ENCODE results near the gene XKR3.
"Not testable (repeated sequence)": the region's sequence is repeated elsewhere in the genome, so short reads cannot be mapped to it uniquely, and the experiment has no call there.

XKR3 gene

DNA sequence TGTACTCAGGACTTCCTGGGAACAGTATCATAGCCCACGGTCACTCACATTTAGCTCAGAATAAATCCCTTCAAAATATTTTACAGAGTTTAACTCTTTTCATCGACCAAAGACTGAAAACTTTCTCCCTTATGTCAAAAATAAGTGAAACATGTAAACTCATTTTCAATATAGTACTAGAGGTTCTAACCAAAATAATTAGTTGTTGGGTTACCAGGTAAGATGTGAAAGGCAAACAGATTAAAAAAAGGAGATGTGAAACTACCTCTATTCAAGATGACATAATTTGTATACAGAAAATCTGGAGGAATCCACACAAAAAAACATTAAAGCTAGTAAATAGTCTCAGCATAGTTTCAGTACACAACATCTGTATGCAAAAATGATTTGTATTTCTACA is 20.3 kb downstream of the XKR3 start:
- no peak for DNase-seq (ENCODE audit: low read depth)

DNA sequence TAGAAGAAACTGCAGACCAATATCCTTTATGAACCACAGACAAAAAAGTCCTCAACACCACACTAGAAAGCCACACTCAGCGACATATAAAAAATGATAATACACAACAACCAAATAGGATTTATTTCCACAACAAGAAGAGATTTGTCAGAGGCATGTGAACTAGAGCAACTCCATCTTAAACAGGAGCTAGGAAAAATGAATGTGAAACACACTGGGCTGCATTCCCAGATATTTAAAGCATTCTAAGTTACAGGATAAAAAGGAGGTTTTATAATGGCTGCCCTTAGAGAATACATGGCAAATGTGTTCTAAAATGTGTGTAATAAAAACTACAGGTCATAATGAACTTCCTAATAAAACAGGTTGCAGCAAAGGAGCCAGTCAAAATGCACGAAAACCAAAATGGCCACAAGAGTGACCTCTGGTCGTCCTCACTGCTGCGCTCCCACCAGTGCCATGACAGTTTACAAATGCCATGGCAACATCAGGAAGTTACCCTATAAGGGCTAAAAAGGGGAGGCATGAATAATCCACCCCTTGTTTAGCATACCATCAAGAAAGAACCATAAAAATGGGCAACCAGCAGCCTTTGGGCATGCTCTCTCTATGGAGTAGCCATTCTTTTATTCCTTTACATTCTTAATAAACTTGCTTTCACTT is 21.8 kb downstream of the XKR3 start:
- no peak for DNase-seq (ENCODE audit: low read depth)

DNA sequence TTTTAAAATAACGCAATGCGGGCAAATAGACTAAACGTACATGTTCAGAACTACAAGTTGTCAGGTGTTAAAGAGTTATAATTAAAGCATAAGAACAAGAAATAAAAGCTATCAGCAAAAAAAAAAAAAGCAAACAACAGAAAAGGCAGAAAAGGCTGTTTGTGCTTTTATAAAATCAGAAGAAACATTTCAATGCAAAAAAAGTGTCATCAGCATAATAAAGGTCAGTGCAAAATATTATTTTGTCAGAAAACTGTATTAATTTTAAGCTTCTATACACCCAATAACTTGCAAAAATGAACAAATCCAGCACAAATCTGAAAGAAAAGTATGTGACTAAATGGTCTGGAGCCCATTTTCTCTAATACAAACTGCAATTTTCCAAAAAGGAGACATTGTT is 23.6 kb downstream of the XKR3 start:
- no peak for DNase-seq (ENCODE audit: low read depth)

DNA sequence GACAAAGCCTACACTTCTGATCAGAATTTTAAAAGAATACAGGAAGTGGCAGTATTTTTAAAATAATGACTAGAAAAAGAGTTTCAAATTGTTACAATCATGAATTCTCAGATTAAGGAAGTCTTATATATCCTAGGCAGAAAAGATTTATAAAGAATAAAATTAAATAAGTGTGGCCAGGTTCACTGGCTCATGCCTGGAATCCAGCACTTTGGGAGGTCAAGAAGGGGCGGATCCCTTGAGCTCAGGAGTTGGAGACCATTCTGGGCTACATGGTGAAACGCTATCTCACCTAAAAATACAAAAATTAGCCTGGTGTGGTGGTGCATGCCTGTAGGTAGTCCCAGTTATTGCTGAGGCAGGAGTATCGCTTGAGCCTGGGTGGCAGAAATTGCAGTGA is 24.1 kb downstream of the XKR3 start:
- DNase-seq (ENCODE audit: low read depth): no peak

DNA sequence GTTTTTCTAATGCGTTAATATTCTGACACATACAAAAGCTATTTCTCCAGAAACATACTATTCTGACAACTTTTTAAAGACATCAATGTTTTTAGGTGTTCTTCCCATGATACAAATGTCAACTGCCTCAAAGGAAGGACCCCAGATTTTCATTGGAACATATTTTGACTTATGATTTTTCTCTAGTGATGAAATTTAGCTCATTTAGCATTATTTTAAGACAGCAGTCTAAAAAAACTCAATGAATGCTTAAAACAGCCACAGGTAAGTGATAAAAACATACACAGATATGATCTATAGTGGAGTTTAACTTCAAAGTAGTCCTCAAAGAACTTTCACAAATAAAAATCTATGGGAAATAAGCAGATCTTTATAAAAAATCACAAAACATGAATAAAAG is 24.9 kb downstream of the XKR3 start:
- DNase-seq (ENCODE audit: low read depth): no peak

DNA sequence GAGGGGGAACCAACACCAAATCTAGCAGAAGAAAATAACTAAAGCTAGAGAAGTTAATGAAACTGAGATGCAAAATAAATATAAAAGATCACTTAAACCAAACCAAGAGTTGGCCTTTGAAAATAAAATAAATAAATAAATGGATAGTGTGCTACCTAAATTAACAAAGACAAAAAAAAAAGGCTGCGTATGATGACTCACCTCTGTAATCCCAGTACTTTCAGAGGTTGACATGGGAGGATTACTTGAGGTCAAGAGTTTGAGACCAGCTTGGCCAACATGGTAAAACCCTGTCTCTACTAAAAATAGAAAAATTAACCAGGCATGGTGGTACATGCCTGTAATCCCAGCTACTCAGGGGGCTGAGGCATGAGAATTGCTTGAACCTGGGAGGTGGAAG is 29.7 kb downstream of the XKR3 start:
- not testable (repeated sequence) for DNase-seq (ENCODE audit: low read depth)

DNA sequence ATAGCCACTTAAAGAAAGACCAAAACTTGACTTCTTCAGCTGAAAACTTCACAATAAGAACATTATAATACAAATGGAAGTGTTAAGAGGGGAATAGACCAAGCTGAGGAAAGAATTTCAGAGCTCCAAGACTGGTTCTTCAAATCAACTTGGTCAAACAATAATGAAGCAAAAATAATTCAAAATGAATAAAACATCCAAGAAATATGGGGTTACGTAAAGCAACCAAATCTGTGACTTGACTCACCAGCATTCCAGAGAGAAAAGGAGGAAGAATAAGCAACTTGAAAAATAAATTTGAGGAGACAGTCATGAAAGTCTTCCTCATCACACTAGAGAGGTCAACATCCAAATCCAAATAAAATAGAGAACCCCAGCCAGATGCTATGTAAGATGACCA is 31.4 kb downstream of the XKR3 start:
- no peak for DNase-seq (ENCODE audit: low read depth)

DNA sequence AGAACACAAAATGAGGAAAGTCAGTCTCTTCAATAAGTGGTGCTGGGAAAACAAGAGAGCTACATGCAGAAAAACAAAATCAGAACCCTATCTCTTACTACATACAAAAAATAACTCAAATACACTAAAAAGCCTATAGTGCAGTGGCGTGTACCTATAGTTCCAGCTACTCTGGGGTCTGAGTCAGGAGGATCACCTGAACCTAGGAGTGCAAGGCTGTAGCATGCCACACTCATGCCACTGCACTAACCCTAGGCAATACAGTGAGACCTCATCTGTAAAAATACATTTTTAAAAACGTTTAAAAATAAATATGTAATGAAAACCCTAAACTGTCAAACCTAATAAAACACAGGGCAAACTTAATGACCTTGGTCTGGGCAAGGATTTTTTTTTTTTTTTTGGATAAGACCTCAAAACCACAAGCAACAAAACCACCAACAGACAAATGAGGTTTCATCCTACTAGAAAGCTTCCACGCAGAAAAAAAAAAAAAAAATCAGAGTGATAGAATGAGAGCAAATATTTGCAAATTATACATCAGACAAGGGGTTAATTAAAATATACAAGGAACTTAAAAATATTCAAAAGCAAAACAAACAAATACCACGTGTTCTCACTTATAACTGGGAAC is 35.2 kb downstream of the XKR3 start:
- DNase-seq (ENCODE audit: low read depth): no peak

DNA sequence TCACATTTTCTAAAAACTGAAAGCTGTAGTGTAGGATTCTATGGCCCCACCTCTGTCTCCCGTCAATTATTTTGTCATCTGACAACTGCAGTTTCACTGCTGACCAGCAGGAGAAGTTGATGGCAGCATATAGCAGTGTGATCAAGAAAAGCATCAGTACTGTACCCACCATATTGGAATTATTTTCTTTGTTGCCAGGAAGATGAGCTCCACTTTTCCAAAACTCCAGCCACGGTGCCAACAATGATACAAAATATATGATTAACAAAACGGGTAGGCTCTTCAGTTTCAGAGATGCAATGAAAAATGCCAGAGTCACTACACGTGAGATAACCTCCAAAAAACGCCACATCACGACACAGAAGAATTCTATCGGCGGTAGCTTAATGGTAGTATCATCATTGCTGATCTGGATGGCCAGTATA is 41.3 kb downstream of the XKR3 start:
- no peak for DNase-seq (ENCODE audit: low read depth)

DNA sequence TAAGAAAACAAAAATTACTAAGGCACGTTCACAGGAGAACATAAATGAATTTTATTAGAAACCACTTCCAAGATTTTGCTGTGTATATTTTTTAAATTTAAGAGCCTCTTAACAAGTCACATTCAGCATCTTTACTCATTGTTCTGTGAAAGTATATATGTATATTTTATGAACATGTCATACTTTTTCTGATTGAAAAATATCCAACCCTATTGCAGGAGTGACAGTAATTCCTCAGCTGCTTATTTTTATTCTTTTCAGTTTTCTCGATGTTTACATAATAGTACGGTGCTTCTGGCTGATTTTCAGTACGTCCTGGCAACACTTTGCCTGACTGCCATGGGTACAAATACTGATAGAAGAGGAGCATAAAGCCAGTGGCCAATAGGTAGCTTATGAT is 41.8 kb downstream of the XKR3 start:
- no peak for DNase-seq (ENCODE audit: low read depth)

DNA sequence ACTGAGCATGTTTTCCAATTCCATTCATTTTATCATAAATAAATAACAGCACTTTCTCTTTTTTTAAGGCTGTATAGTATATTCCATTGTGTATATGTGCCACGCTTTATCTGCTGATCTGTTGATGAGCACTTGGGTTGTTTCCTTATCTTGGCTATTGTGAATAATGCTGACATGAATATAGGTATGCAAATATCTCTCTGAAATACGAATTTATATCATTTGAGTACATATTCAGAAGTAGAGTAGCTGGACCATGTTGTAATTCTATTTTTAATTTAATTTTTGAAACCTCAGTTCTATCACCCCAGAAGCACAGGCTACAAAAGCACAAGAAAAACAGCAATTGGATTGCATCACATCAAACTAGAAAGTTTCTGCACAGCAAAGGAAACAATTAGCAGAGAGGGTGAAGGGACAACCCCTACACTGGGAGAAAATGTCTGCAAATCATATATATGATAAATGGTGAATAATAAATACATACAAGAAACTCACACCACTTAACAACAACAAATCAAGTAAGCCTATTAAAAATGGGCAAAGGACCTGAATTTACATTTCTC is 43.4 kb downstream of the XKR3 start:
- DNase-seq (ENCODE audit: low read depth): no peak

DNA sequence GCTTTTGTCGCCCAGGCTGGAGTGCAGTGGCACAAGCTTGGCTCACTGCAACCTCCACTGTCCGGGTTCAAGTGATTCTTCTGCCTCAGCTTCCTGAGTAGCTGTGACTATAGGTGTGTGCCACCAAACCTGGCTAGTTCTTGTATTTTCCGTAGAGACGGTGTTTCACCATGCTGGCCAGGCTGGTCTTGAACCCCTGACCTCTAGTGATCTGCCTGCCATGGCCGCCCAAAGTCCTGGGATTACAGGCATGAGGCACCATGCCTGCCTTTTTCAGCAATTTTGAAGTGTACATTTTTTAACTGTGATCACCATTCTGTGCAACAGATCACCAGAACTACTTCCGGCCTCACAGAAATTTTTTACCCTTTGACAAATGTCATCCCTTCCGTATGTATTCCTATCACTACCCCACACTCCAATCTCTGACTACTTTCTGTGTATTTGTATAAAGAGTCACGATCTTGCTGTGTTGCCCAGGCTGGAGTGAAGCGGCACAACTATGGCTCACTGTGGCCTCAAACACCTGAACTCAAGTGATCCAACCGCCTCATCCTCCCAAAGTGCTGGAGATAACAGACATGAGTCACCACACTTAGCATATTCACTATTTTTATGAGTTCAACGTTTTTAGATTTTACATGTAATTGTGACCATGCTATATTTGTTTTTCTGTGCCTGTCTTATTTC is 44.0 kb downstream of the XKR3 start:
- DNase-seq (ENCODE audit: low read depth): no peak

DNA sequence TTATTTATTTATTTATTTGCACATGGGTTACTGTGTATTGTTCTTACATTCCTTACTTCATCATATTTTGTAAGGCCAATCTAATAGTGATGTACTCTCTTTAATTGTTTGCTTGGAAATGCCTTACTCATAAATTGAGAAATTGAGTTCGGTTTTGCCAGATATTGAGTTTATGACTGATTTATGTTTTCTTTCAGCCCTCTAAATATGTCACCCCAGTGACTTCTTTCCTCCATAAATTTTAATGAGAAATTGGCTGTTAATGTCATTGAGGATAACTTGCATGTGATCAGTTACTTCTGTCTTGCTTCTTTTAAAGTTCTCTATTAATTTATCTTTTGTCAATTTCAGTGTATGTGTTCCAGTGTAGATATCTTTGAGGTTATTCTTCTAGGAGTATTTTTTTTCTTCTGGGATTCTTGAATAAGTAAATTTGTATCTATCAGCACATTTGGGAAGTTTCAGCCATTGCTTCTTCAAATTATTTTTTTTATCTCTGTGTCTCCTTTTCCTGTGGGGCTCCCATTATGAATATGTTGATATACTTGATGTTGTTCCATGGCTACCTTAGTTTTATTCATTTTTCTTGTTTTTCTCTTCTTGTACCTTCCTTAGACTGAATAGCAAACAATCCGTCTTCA is 47.8 kb downstream of the XKR3 start:
- no peak for DNase-seq (ENCODE audit: low read depth)

DNA sequence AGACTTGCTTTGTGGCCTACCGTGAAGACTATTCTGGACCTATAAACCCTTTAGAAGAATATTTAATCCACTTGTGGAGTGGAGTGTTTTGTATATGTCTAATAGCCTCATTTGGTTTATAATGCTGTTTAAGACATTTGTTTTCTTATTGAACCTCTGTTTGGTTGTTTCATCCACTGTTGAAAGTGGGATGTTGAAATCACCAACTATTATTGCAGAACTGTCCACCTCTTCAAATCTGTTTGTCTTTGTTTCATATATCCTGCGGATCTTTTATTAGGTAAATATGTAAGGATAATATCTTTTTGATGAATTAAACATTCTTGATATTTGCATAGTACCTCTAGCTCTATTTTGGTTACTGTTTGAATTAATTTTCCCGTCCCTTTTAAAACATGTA is 49.1 kb downstream of the XKR3 start:
- DNase-seq (ENCODE audit: low read depth): no peak

DNA sequence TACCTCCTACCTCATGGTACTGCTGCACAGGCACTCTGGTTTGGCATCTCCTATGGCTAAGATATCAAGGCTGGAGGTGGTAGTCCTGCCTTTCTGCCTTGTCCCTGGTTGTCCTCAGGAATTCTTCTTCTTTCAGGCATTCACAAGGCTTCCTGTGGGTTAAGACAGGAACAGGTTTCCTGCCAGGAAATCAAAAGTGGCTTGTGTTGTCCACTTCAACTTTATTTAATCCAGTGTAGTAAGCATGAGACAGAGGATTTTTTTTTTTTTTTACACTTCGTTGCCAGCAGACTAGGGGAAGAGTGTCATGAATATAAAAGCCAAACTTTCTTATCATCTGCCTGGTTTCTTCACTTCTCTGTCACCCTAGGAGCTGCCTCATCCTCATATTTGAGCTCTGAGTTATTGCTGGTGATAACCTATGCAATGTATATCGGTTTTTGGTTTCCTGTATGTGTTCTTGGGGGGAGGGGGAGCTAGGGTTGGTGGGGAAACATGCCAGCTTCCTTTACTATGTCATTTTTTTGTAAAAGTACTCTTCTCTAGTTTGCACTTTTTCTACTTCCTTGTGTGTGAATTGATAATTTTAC is 50.2 kb downstream of the XKR3 start:
- DNase-seq (ENCODE audit: low read depth): no peak

DNA sequence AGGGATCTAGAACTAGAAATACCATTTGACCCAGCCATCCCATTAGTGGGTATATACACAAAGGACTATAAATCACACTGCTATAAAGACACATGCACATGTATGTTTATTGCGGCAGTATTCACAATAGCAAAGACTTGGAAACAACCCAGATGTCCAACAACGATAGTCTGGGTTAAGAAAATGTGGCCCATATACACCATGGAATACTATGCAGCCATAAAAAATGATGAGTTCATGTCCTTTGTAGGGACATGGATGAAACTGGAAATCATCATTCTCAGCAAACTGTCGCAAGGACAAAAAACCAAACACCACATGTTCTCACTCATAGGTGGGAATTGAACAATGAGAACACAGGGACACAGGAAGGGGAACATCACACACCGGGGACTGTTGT is 53.6 kb downstream of the XKR3 start:
- DNase-seq (ENCODE audit: low read depth): not testable (repeated sequence)

DNA sequence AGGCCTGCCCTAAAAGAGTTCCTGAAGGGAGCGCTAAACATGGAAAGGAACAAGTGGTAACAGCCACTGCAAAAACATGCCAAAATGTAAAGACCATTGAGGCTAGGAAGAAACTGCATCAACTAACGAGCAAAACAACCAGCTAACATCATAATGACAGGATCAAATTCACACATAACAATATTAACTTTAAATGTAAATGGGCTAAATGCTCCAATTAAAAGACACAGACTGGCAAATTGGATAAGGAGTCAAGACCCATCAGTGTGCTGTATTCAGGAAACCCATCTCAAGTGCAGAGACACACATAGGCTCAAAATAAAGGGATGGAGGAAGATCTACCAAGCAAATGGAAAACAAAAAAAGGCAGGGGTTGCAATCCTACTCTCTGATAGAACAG is 57.3 kb downstream of the XKR3 start:
- DNase-seq (ENCODE audit: low read depth): not testable (repeated sequence)

DNA sequence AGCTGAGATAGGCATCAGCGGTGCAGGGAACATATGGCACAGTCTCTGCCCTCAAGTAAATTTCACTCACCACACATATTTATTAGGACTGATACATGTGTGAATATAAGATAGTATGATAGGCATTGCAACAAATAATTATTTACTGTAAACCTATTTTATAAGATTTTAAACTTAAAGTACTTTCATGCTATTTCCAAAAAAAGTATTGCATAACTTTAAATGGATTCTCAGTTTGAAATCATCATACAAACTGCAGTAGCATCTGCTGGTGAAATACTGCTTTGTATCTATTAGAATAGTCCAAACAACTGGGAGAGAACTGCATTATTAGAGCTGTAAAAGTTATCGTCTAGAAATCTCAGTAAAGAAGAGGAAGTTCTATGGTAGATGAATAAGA is 63.0 kb downstream of the XKR3 start:
- not testable (repeated sequence) for DNase-seq (ENCODE audit: low read depth)

DNA sequence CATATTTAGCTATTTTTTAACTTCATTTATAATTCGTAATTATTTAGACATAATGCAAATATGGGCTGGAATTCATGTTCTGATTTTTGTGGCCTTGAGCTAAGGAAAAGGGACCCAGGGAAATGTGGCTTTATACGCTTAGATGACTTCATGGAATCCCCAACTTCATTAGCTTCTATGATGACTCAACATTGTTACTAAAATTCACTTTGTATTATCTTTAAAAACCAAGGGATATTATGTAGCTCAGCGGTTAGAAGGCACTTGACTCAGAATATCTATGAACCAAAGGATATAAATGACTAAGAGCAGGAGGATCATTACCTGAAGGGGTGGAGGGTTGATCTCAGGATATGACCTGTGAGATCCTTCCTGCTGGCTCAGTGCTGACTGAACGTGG is 64.8 kb downstream of the XKR3 start:
- not testable (repeated sequence) for DNase-seq (ENCODE audit: low read depth)

DNA sequence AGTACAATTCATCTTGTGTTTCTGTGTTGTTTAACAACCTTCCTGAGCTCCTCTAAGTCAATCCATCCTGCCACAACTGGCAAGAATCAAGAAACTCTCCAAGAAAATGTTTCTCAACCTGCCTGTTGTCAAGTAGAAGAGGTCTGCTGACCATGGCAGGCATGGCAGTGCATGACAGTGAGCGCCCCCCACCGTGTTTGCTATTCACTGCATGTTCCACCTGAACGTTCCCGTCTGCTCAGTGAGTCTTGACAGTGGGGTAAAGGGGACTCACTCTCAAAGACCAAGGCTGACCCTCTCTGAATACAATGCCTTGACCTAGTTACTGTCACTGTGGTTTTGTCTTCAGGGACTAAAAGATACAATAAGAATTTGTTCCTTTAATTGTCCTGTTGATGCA is 75.9 kb downstream of the XKR3 start:
- not testable (repeated sequence) for DNase-seq (ENCODE audit: low read depth)

DNA sequence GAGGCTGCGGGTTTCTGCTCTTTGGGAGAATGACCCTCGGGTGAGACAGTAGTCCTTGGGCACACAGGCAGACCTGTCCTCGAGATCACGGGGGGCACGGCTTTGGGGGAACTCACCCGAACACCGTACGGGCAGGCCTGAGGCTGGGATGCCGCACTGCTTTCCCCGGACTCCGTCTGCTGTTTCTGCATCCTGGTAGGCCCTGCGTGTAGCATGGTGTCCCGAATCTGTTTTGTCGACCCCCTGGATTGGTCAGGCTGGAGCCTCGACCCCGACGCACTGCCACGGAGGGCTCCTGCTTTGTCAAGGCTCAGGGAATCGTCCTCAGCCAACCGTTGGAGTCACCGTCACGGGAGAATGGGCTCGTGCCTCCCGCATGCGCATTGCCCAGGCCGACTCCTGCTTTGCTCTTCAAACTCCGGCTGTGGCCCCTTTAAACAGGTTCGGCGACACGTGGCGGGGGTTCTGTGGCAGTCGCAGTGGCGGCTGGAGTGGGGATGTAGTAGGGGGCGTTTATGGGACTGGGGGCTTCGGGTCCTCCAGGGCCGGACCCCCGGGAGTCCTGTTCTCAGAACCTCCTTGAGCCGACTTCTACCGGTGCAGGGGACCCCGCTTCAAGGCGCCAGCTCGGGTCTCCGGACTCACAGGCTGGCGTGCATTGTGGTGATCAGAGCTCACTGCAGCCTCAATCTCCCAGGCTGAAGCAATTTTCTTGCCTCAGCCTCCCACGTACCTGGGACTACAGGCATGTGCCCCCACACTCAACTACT is 76.9 kb downstream of the XKR3 start:
- not testable (repeated sequence) for DNase-seq (ENCODE audit: low read depth)

Measured in GM04503 (cell line).